ENCODE data around the gene TSPAN18. TPM values are rescaled to one million over a fixed set of nuclear protein-coding genes. Genes with fewer than 3 reads are reported as not detected.
A peak's percentile ranks its signal among the peaks of the same experiment; 100 is the strongest.

Gene TSPAN18
- total RNA-seq, 3 donors from 2014 or later: 1.0 to 2.0 (median 1.8) TPM

- H3K36me3 ChIP-seq: no peaks in the 10 kb centered on the region
- TF ChIP-seq POLR2AphosphoS5 (IDR thresholded peaks at IDR 0.05) (no peak), CTCF (IDR thresholded peaks at IDR 0.05) (no peak), POLR2A (IDR thresholded peaks at IDR 0.05) (no peak)
- no peak overlapping the region for H3K4me3 ChIP-seq
- no peaks in the 10 kb centered on the region for H3K9me3 ChIP-seq
- no peaks in the 10 kb centered on the region for H3K27me3 ChIP-seq
- H3K27ac ChIP-seq: no peak overlapping the region
- no peak for DNase-seq (ENCODE audit: low spot score in 2 of 2)
- no peaks in the 10 kb centered on the region for H3K4me1 ChIP-seq
- intact Hi-C loops (cut with DNase I; ENCODE audit: low total_unique reads): no loop called here
Observed at GRCh38 chr11:44759743-44760476, 33.1 kb downstream of the TSPAN18 start.

- Histone ChIP-seq H3K4me3 (no peak overlapping the region), H3K27me3 (no peaks in the 10 kb centered on the region), H3K9me3 (no peaks in the 10 kb centered on the region), H3K4me1 (no peaks in the 10 kb centered on the region), H3K27ac (no peak overlapping the region), H3K36me3 (no peaks in the 10 kb centered on the region)
- no peak for TF ChIP-seq CTCF (IDR thresholded peaks at IDR 0.05)
- TF ChIP-seq POLR2AphosphoS5 (IDR thresholded peaks at IDR 0.05): no peak
- TF ChIP-seq POLR2A (IDR thresholded peaks at IDR 0.05): no peak
- intact Hi-C loops (cut with DNase I; ENCODE audit: low total_unique reads): no loop called here
- no peak for DNase-seq (ENCODE audit: low spot score in 2 of 2)
Observed at GRCh38 chr11:44760477-44760872, 33.7 kb downstream of the TSPAN18 start.

DNA sequence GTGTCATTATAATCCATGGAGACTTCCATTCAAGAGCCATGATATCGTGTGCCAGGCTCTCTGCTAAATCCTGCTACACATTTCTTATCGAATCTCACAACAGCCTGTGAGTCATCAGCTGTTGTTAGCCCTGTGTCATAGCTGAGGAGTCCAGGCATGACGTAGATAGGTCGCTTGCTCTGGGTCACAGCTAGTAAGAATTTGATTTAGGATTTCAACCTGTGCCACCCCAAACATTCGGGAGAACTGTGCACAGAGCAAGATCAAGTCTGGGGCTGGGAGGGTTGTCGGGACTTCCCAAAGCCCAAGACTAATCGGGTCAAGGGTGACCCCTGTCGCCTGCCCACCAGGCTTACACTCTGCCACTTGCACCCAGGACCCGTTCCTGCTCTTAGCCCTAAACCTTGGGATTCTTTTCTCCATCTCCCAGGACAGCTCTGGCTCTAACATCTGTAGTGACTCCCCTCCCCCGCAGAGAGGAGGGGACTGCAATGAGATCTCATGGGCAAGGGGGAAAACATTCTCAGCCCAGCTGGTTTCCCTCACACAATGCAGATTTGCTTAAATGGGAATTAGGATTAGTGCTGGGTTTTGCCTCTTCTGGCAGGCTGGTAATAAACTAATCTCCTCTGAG is 34.3 kb downstream of the TSPAN18 start:
- H3K4me1 ChIP-seq: no peaks in the 10 kb centered on the region

DNA sequence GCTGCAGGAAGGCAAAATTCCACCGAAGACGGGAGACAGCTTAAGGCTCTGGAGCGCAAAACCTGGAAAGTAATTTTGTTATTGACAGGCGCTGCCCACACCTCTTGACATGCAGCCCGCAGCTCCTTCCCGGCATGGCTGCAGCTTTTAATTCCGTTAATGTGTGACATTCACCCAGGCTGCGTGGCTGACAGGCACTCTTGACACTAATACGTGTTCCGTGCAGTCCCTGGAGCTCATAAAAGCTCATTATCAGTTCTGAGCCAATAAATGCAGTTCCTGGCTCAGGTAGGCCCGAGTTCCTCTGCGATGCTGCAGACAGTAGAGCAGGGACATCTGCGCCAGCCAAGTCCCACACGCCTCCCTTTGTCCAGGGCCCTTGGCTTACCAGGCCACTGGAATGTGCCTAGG is 34.8 kb downstream of the TSPAN18 start:
- Histone ChIP-seq H3K27me3 (no peaks in the 10 kb centered on the region), H3K27ac (no peak overlapping the region), H3K36me3 (no peaks in the 10 kb centered on the region), H3K4me1 (no peaks in the 10 kb centered on the region), H3K9me3 (no peaks in the 10 kb centered on the region), H3K4me3 (no peak overlapping the region)
- no peak for DNase-seq (ENCODE audit: low spot score in 2 of 2)
- intact Hi-C loops (cut with DNase I; ENCODE audit: low total_unique reads): no loop called here
- TF ChIP-seq POLR2AphosphoS5 (IDR thresholded peaks at IDR 0.05) (no peak), CTCF (IDR thresholded peaks at IDR 0.05) (no peak), POLR2A (IDR thresholded peaks at IDR 0.05) (no peak)

More for the DNA sequence above, 34.3 kb downstream of the TSPAN18 start:
- TF ChIP-seq POLR2AphosphoS5 (IDR thresholded peaks at IDR 0.05) (no peak), CTCF (IDR thresholded peaks at IDR 0.05) (no peak), POLR2A (IDR thresholded peaks at IDR 0.05) (no peak)
- peak overlapping the region in 1 of 2 donors; percentile 10 for H3K27ac ChIP-seq
- DNase-seq (ENCODE audit: low spot score in 2 of 2): no peak
- H3K27me3 ChIP-seq: no peaks in the 10 kb centered on the region
- H3K36me3 ChIP-seq: no peaks in the 10 kb centered on the region
- intact Hi-C loops (cut with DNase I; ENCODE audit: low total_unique reads): no loop called here
- H3K4me3 ChIP-seq: no peak overlapping the region
- H3K9me3 ChIP-seq: no peaks in the 10 kb centered on the region

GRCh38 chr11:44763121-44763820 is 36.5 kb downstream of the TSPAN18 start:
- Histone ChIP-seq H3K4me3 (no peak overlapping the region), H3K4me1 (no peaks in the 10 kb centered on the region), H3K9me3 (no peaks in the 10 kb centered on the region), H3K27ac (no peak overlapping the region), H3K36me3 (no peaks in the 10 kb centered on the region), H3K27me3 (no peaks in the 10 kb centered on the region)
- intact Hi-C loops (cut with DNase I; ENCODE audit: low total_unique reads): no loop called here
- no peak for TF ChIP-seq CTCF (IDR thresholded peaks at IDR 0.05)
- no peak for TF ChIP-seq POLR2AphosphoS5 (IDR thresholded peaks at IDR 0.05)
- no peak for TF ChIP-seq POLR2A (IDR thresholded peaks at IDR 0.05)
- no peak for DNase-seq (ENCODE audit: low spot score in 2 of 2)

Data from breast epithelium (tissue), 4 donors.